DOHH2 (cell line): ENCODE measurements around the gene HYAL2.

Experiments
- CTCF ChIP-seq: fragments of 200-600 bp; sonication (generic); IDR thresholded peaks from one replicate; pipeline ENCODE4 v1.5.1; 2014; ENCODE audit warnings: antibody characterized with exemption, mild to moderate bottlenecking, low read depth, low read length; ENCODE audit not compliant: poor library complexity, severe bottlenecking
- EZH2phosphoT487 ChIP-seq: fragments of 200-600 bp; sonication (generic); IDR thresholded peaks from 2 replicates; pipeline ENCODE4 v1.6.1; 2017; ENCODE audit warnings: borderline replicate concordance, mild to moderate bottlenecking, antibody characterized with exemption, low read length, moderate library complexity, mixed read lengths

- no peak for TF ChIP-seq CTCF
- TF ChIP-seq EZH2phosphoT487 = no peak
Observed at GRCh38 chr3:50345586-50346234, 23.2 kb upstream of the HYAL2 start, which contains the start of gene ZMYND10.
